Activated naive CD4-positive, alpha-beta T cell treated with anti-CD3 and anti-CD28 coated beads for 36 hours (primary cell): ENCODE results near the gene ASIC3. TPM values are rescaled to one million over a fixed set of nuclear protein-coding genes. Genes with fewer than 3 reads are reported as not detected.

ENCODE experiments used
- CTCF ChIA-PET: fragments of 350-600 bp; sonication (Branson Sonifier 250); formaldehyde crosslinking; loops from one replicate; lab custom pipeline; 2021; ENCODE audit warnings: antibody characterized with exemption; lab: Charles Lee
- DNase-seq: peaks from one replicate; pipeline ENCODE4 v3.0.0-alpha.2; 2020
- H3K27ac Mint-ChIP-seq: one replicate; pipeline ENCODE4 v1.8.0; 2021; ENCODE audit warnings: mild to moderate bottlenecking, mixed read lengths
- H3K27me3 Mint-ChIP-seq: one replicate; pipeline ENCODE4 v1.8.0; 2021; ENCODE audit warnings: low read depth, mixed read lengths
- H3K36me3 Mint-ChIP-seq: one replicate; pipeline ENCODE4 v1.8.0; 2021; ENCODE audit warnings: low read depth, mixed read lengths
- H3K4me1 Mint-ChIP-seq: one replicate; pipeline ENCODE4 v1.8.0; 2021; ENCODE audit warnings: low read depth, mixed read lengths
- H3K4me3 Mint-ChIP-seq: one replicate; pipeline ENCODE4 v1.8.0; 2021; ENCODE audit warnings: mild to moderate bottlenecking, moderate library complexity, mixed read lengths
- H3K9me3 Mint-ChIP-seq: one replicate; pipeline ENCODE4 v1.8.0; 2021; ENCODE audit warnings: mixed read lengths
- intact Hi-C: fragments of 100-400 bp; cut with micrococcal nuclease; formaldehyde crosslinking; loops from one replicate; pipeline ENCODE4 v1.15.1; 2023
- total RNA-seq, 2 experiments: library from RNA; stranded (reverse); gene quantifications; one replicate each; pipeline ENCODE4 v1.2.3, GENCODE V29; 2021

Gene ASIC3
- total RNA-seq, 2 experiments from 2014 or later = 6.8 to 7.9 TPM

- peaks cover 3% of the 10 kb centered on the region for H3K4me1 Mint-ChIP-seq
- CTCF ChIA-PET = no interaction called here
- H3K27ac Mint-ChIP-seq = no peak overlapping the region
- H3K4me3 Mint-ChIP-seq = no peak overlapping the region
- DNase-seq = no peak
- intact Hi-C loops = no loop called here
- no peaks in the 10 kb centered on the region for H3K9me3 Mint-ChIP-seq
- no peaks in the 10 kb centered on the region for H3K27me3 Mint-ChIP-seq
- no peaks in the 10 kb centered on the region for H3K36me3 Mint-ChIP-seq
These were observed 51.3 kb downstream of the ASIC3 start for GRCh38 chr7:151099486-151100211.

- no peaks in the 10 kb centered on the region for H3K9me3 Mint-ChIP-seq
- CTCF ChIA-PET = interaction anchor here (1.0 to 1.2 kb wide), 2 partner anchors 14 to 19 kb away, joined by 3 read pairs; no protein-coding TSS in a partner anchor
- no peaks in the 10 kb centered on the region for H3K27me3 Mint-ChIP-seq
- H3K27ac Mint-ChIP-seq = no peak overlapping the region
- DNase-seq = no peak
- intact Hi-C loops = no loop called here
- no peaks in the 10 kb centered on the region for H3K36me3 Mint-ChIP-seq
- peaks cover under 1% of the 10 kb centered on the region for H3K4me1 Mint-ChIP-seq
- no peak overlapping the region for H3K4me3 Mint-ChIP-seq
These were observed 52.6 kb downstream of the ASIC3 start for GRCh38 chr7:151100921-151101320.

GRCh38 chr7:151101621-151102396, 53.5 kb downstream of the ASIC3 start:
- CTCF ChIA-PET = interaction anchor here (0.9 to 1.2 kb wide), 3 partner anchors 15 to 22 kb away, joined by 3 to 5 read pairs (median 3); no protein-coding TSS in a partner anchor
- H3K27ac Mint-ChIP-seq = no peak overlapping the region
- DNase-seq = no peak
- intact Hi-C loops = no loop called here
- no peaks in the 10 kb centered on the region for H3K4me1 Mint-ChIP-seq
- no peaks in the 10 kb centered on the region for H3K27me3 Mint-ChIP-seq
- no peak overlapping the region for H3K4me3 Mint-ChIP-seq
- H3K9me3 Mint-ChIP-seq = no peaks in the 10 kb centered on the region
- H3K36me3 Mint-ChIP-seq = no peaks in the 10 kb centered on the region

Other genes with a start within 250 kb of the ASIC3 start
- gene TMEM176B, start 248.2 kb upstream of the ASIC3 start, total RNA-seq = not detected
- gene TMEM176A, start 247.8 kb upstream of the ASIC3 start, total RNA-seq = not detected
- gene AOC1, start 196.0 kb upstream of the ASIC3 start, total RNA-seq = not detected
- gene KCNH2, start 70.2 kb upstream of the ASIC3 start, total RNA-seq = under 1 TPM; 0.17 to 0.19 TPM
- 1 to 10 TPM; 7.1 to 9.2 TPM for gene NOS3, start 57.5 kb upstream of the ASIC3 start, total RNA-seq
- gene ATG9B, start 24.0 kb upstream of the ASIC3 start, total RNA-seq = 1 to 10 TPM; 2.8 to 4.0 TPM
- 10 to 100 TPM; 41.3 to 47.8 TPM for gene ABCB8, start 20.1 kb upstream of the ASIC3 start, total RNA-seq
- gene CDK5, start 9.4 kb downstream of the ASIC3 start, total RNA-seq = 10 to 100 TPM in 1 of 2 experiments, 1 to 10 TPM in 1; 10.0 to 10.1 TPM
- 10 to 100 TPM; 25.6 to 29.7 TPM for gene SLC4A2, start 11.1 kb downstream of the ASIC3 start, total RNA-seq
- 10 to 100 TPM; 43.6 to 45.7 TPM for gene FASTK, start 32.3 kb downstream of the ASIC3 start, total RNA-seq
- gene TMUB1, start 35.0 kb downstream of the ASIC3 start, total RNA-seq = 10 to 100 TPM; 30.2 to 35.0 TPM
- 10 to 100 TPM; 16.7 to 17.7 TPM for gene AGAP3, start 37.9 kb downstream of the ASIC3 start, total RNA-seq
- gene GBX1, start 119.2 kb downstream of the ASIC3 start, total RNA-seq = not detected
- gene ASB10, start 138.7 kb downstream of the ASIC3 start, total RNA-seq = not detected
- gene H2BK1, start 162.0 kb downstream of the ASIC3 start, total RNA-seq = not detected
- gene ABCF2, start 178.7 kb downstream of the ASIC3 start, total RNA-seq = 10 to 100 TPM; 33.9 to 35.5 TPM
- gene CHPF2, start 184.0 kb downstream of the ASIC3 start, total RNA-seq = 10 to 100 TPM; 21.0 TPM
- 1 to 10 TPM; 4.5 to 5.8 TPM for gene SMARCD3, start 200.2 kb downstream of the ASIC3 start, total RNA-seq